NCI-H82 treated with DMSO at 0.1 percent for 48 hours (cell line): Measurements from ENCODE around the gene NPPB.
"Not testable (repeated sequence)": the region's sequence is repeated elsewhere in the genome, so short reads cannot be mapped to it uniquely, and the experiment has no call there.

Experiments used
- DNase-seq: peaks from one replicate; lab custom pipeline; 2025; ENCODE audit not compliant: unreplicated experiment; lab: John Stamatoyannopoulos, UW

The NPPB gene

GRCh38 chr1:11858613-11858967 is at the start of gene NPPB:
Gene NPPB, minus strand, starts transcription at chr1:11858945. Its CDS starts 112 bp downstream, at chr1:11858833.
- DNase-seq: no peak

GRCh38 chr1:11908095-11908675 is 49.4 kb upstream of the NPPB start:
- peak; percentile 96 for DNase-seq

- peak; percentile 94 for DNase-seq
These were observed 48.7 kb upstream of the NPPB start for GRCh38 chr1:11907275-11908094.

GRCh38 chr1:11906870-11907269 is 48.1 kb upstream of the NPPB start:
- no peak for DNase-seq

- no peak for DNase-seq
These were observed 46.2 kb upstream of the NPPB start for GRCh38 chr1:11904978-11905377.

- not testable (repeated sequence) for DNase-seq
These were observed 45.4 kb upstream of the NPPB start for GRCh38 chr1:11904156-11904555.

- no peak for DNase-seq
These were observed 44.5 kb upstream of the NPPB start for GRCh38 chr1:11903210-11903609.

GRCh38 chr1:11901446-11901845 is 42.7 kb upstream of the NPPB start:
- not testable (repeated sequence) for DNase-seq

- no peak for DNase-seq
These were observed 40.2 kb upstream of the NPPB start for GRCh38 chr1:11898831-11899467.

- DNase-seq: no peak
These were observed 39.5 kb upstream of the NPPB start for GRCh38 chr1:11898086-11898785.

GRCh38 chr1:11894501-11894900 is 35.8 kb upstream of the NPPB start:
- DNase-seq: not testable (repeated sequence)

GRCh38 chr1:11893907-11894251 is 35.1 kb upstream of the NPPB start:
- no peak for DNase-seq

GRCh38 chr1:11891433-11892186 is 32.9 kb upstream of the NPPB start:
- DNase-seq: no peak

GRCh38 chr1:11888877-11889208 is 30.1 kb upstream of the NPPB start:
- no peak for DNase-seq

GRCh38 chr1:11888206-11888876 is 29.6 kb upstream of the NPPB start:
- DNase-seq: no peak

- no peak for DNase-seq
These were observed 28.9 kb upstream of the NPPB start for GRCh38 chr1:11887666-11888007.

GRCh38 chr1:11886986-11887665 is 28.4 kb upstream of the NPPB start:
- DNase-seq: no peak

GRCh38 chr1:11885916-11886315 is 27.2 kb upstream of the NPPB start:
- no peak for DNase-seq

GRCh38 chr1:11882814-11883538 is 24.2 kb upstream of the NPPB start:
- DNase-seq: no peak
